HG03135 (cell line): Measurements from ENCODE around the gene KRTAP5-11.
"Not testable (repeated sequence)": the region's sequence is repeated elsewhere in the genome, so short reads cannot be mapped to it uniquely, and the experiment has no call there.

ENCODE experiments used
- ATAC-seq: cut with Tn5 transposase; IDR thresholded peaks from one replicate; pipeline ENCODE4 v1.9.1; 2021; ENCODE audit warnings: mild to moderate bottlenecking, moderate library complexity; ENCODE audit not compliant: unreplicated experiment

The KRTAP5-11 gene

GRCh38 chr11:71534711-71535608 is 47.7 kb downstream of the KRTAP5-11 start:
- ATAC-seq, result not testable (repeated sequence)

GRCh38 chr11:71532036-71532610 is 50.6 kb downstream of the KRTAP5-11 start:
- ATAC-seq, result no peak
